HL-60 (cell line): Measurements from ENCODE around the gene ALG1L2.

Experiments
- POLR2AphosphoS5 ChIP-seq: IDR thresholded peaks from 2 replicates; pipeline ENCODE4 v1.6.1; 2012; ENCODE audit warnings: low read depth
- TF ChIP-seq, protein P1 (sequence below): IDR thresholded peaks from one replicate; pipeline ENCODE4 v1.5.1; 2011; ENCODE audit warnings: low read length, control low read depth, inconsistent platforms; ENCODE audit not compliant: insufficient read depth
- TF ChIP-seq, protein P2 (sequence below): IDR thresholded peaks from 2 replicates; pipeline ENCODE4 v1.6.1; 2012; ENCODE audit warnings: low read depth; ENCODE audit not compliant: insufficient replicate concordance

DNA sequence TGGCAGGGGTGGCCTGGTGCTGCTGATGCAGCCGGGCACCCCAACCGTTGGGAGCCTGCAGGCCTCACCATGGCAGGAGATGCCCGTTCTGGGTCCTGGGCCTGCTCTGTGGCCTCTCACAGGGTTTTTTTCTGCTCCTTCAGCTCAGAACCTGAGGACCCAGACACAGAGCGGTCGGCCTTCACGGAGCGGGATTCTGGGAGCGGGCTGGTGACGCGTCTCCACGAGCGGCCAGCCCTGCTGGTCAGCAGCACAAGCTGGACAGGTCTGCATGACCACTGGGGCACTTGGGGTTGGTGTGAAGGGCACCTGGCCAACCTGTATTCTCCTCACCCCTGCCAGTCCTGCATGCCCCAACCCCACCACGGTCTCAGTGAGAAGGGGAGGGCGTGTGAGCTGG, 10.3 kb downstream of the ALG1L2 start:
- TF ChIP-seq, protein P1, sequence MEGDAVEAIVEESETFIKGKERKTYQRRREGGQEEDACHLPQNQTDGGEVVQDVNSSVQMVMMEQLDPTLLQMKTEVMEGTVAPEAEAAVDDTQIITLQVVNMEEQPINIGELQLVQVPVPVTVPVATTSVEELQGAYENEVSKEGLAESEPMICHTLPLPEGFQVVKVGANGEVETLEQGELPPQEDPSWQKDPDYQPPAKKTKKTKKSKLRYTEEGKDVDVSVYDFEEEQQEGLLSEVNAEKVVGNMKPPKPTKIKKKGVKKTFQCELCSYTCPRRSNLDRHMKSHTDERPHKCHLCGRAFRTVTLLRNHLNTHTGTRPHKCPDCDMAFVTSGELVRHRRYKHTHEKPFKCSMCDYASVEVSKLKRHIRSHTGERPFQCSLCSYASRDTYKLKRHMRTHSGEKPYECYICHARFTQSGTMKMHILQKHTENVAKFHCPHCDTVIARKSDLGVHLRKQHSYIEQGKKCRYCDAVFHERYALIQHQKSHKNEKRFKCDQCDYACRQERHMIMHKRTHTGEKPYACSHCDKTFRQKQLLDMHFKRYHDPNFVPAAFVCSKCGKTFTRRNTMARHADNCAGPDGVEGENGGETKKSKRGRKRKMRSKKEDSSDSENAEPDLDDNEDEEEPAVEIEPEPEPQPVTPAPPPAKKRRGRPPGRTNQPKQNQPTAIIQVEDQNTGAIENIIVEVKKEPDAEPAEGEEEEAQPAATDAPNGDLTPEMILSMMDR, result no peak
- no peak for TF ChIP-seq POLR2AphosphoS5
- TF ChIP-seq, protein P2, sequence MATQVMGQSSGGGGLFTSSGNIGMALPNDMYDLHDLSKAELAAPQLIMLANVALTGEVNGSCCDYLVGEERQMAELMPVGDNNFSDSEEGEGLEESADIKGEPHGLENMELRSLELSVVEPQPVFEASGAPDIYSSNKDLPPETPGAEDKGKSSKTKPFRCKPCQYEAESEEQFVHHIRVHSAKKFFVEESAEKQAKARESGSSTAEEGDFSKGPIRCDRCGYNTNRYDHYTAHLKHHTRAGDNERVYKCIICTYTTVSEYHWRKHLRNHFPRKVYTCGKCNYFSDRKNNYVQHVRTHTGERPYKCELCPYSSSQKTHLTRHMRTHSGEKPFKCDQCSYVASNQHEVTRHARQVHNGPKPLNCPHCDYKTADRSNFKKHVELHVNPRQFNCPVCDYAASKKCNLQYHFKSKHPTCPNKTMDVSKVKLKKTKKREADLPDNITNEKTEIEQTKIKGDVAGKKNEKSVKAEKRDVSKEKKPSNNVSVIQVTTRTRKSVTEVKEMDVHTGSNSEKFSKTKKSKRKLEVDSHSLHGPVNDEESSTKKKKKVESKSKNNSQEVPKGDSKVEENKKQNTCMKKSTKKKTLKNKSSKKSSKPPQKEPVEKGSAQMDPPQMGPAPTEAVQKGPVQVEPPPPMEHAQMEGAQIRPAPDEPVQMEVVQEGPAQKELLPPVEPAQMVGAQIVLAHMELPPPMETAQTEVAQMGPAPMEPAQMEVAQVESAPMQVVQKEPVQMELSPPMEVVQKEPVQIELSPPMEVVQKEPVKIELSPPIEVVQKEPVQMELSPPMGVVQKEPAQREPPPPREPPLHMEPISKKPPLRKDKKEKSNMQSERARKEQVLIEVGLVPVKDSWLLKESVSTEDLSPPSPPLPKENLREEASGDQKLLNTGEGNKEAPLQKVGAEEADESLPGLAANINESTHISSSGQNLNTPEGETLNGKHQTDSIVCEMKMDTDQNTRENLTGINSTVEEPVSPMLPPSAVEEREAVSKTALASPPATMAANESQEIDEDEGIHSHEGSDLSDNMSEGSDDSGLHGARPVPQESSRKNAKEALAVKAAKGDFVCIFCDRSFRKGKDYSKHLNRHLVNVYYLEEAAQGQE, result no peak
